Bronchial epithelial cell (primary cell): Measurements from ENCODE around the gene NUB1. TPM values are rescaled to one million over a fixed set of nuclear protein-coding genes. Genes with fewer than 3 reads are reported as not detected.

Source experiments
- DNase-seq: peaks from one replicate; pipeline ENCODE4 v3.0.0-alpha.2; 2010; ENCODE audit warnings: low read depth
- FAIRE-seq: peaks from 2 replicates; lab custom pipeline; 2011; peaks lifted over from hg19 to GRCh38; lab: Jason Lieb, UNC
- H3K27me3 ChIP-seq: 2 replicates; pipeline ENCODE4 v1.5.1; 2011; ENCODE audit warnings: low read length; ENCODE audit not compliant: control insufficient read depth, insufficient read depth
- H3K36me3 ChIP-seq: 2 replicates; pipeline ENCODE4 v1.5.1; 2011; ENCODE audit warnings: low read length; ENCODE audit not compliant: control insufficient read depth, insufficient read depth
- H3K4me3 ChIP-seq: 2 replicates; pipeline ENCODE4 v1.5.1; 2011; ENCODE audit warnings: mild to moderate bottlenecking, low read depth, low read length, control low read depth
- CTCF ChIP-seq: IDR thresholded peaks from 2 replicates; pipeline ENCODE4 v1.5.1; 2011; ENCODE audit warnings: mild to moderate bottlenecking, moderate library complexity, low read length, control low read depth, inconsistent platforms; ENCODE audit not compliant: insufficient read depth, severe bottlenecking
- total RNA-seq: library from RNA; depleted of rRNA; stranded (reverse); fragments of >200 nt; gene quantifications from 2 replicates; pipeline ENCODE4 v1.2.1, GENCODE V29; 2014

The NUB1 gene
- total RNA-seq, 1 donor from 2014 or later, result 34.0 TPM

GRCh38 chr7:151426441-151426903 lies 84.9 kb downstream of the NUB1 start:
- FAIRE-seq (no peak), DNase-seq (no peak)
- H3K4me3 ChIP-seq, result no peak overlapping the region
- TF ChIP-seq CTCF, result no peak
- no peaks in the 10 kb centered on the region for H3K36me3 ChIP-seq
- H3K27me3 ChIP-seq, result peaks cover 2% of the 10 kb centered on the region

GRCh38 chr7:151426904-151427704 lies 85.5 kb downstream of the NUB1 start:
- peaks cover 2% of the 10 kb centered on the region for H3K27me3 ChIP-seq
- FAIRE-seq (no peak), DNase-seq (no peak)
- no peaks in the 10 kb centered on the region for H3K36me3 ChIP-seq
- no peak overlapping the region for H3K4me3 ChIP-seq
- no peak for TF ChIP-seq CTCF

GRCh38 chr7:151427705-151428377 lies 86.2 kb downstream of the NUB1 start:
- no peak overlapping the region for H3K4me3 ChIP-seq
- FAIRE-seq (no peak), DNase-seq (no peak)
- no peaks in the 10 kb centered on the region for H3K36me3 ChIP-seq
- peaks cover 2% of the 10 kb centered on the region for H3K27me3 ChIP-seq
- no peak for TF ChIP-seq CTCF

Other genes with a start within 250 kb of the NUB1 start
- not detected in 2 replicates for gene GBX1, start 174.1 kb upstream of the NUB1 start, total RNA-seq
- gene ASB10, start 154.6 kb upstream of the NUB1 start, total RNA-seq, result not detected in 2 replicates
- gene H2BK1, start 131.3 kb upstream of the NUB1 start, total RNA-seq, result not detected in 2 replicates
- 60.9 and 85.8 TPM in 2 replicates for gene ABCF2, start 114.6 kb upstream of the NUB1 start, total RNA-seq
- 23.4 and 25.0 TPM in 2 replicates for gene CHPF2, start 109.3 kb upstream of the NUB1 start, total RNA-seq
- 2.1 and 4.9 TPM in 2 replicates for gene SMARCD3, start 93.1 kb upstream of the NUB1 start, total RNA-seq
- gene WDR86, start 68.2 kb downstream of the NUB1 start, total RNA-seq, result 0.13 and 0.79 TPM in 2 replicates
- gene CRYGN, start 98.3 kb downstream of the NUB1 start, total RNA-seq, result not detected in 2 replicates
- gene RHEB, start 178.1 kb downstream of the NUB1 start, total RNA-seq, result 68.0 and 68.7 TPM in 2 replicates